C4-2B (cell line): ENCODE data around the gene PIAS1.

Experiments used
- H3K27ac ChIP-seq: fragments of 450-650 bp; 2 replicates; pipeline ENCODE4 v1.5.1; 2017
- CTCF ChIP-seq: fragments of 450-650 bp; conservative IDR thresholded peaks from 2 replicates; pipeline ENCODE4 v1.5.1; 2017; ENCODE audit warnings: mild to moderate bottlenecking
- ZFX ChIP-seq: fragments of 450-650 bp; IDR thresholded peaks from 2 replicates; pipeline ENCODE4 v1.6.1; 2017

PIAS1 gene

DNA sequence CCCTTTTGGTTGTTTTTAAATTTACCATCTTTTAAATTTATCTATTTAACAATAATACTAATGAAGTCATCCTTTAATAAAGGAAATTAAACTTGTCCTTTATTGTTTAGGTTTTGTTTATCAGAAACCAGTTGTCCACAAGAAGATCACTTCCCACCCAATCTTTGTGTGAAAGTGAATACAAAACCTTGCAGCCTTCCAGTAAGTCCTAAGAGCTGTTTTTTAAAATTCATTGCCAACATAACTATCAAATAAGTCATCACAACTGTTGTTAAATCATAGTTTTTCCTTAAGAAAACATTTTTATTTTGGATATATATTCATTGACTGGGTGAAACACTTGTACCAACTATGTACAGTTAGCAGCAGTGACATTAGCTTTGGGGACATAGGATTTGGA is 91.6 kb downstream of the PIAS1 start:
- TF ChIP-seq CTCF (no peak), ZFX (no peak)

DNA sequence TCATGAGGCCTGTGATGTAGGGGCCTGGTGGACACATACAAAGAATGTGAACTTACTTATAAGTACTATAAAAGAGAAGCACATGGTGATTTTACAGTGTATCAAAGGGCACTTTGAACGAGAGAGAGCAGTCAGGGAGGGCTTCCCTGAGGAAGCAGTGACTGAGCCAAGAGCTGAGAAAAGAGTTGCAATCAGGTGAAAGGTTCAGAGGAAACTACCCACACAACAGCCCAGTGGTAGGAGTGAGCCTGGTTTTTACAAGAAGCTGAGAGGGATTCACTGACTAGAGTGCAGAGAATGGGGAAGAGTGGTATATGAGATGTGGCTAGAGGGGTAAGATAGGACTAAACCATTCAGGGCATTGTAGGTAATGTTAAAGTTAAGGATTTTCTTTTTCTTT is 93.9 kb downstream of the PIAS1 start:
- no peak for TF ChIP-seq ZFX
- TF ChIP-seq CTCF: no peak
- H3K27ac ChIP-seq: no peak overlapping the region

More for the DNA sequence above, 91.6 kb downstream of the PIAS1 start:
- H3K27ac ChIP-seq: no peak overlapping the region

DNA sequence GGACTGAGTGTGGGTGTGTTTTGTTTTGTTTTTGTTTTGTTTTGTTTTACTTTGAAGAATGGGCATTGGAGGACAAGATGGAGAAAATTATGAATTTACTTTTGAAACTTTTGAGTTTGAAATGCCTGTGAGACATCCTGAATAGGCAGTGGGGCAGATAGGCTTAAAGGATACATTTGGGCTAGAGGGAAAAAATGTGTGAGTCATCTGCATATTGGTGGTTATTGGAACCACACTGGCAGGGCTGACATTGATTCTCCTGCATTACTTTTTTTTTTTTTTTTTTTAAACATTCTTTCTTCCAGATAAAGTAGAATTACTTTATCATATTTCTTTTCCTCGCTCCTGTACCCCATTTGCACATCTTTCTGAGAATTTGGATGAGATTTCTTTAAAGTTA is 94.9 kb downstream of the PIAS1 start:
- TF ChIP-seq CTCF: no peak
- no peak for TF ChIP-seq ZFX

GRCh38 chr15:68150187-68150586 is 96.1 kb downstream of the PIAS1 start:
- H3K27ac ChIP-seq: no peak overlapping the region
- no peak for TF ChIP-seq ZFX
- TF ChIP-seq CTCF: no peak

More for the DNA sequence above, 94.9 kb downstream of the PIAS1 start:
- H3K27ac ChIP-seq: no peak overlapping the region

GRCh38 chr15:68151277-68151676 is 97.2 kb downstream of the PIAS1 start:
- TF ChIP-seq ZFX (no peak), CTCF (no peak)
- H3K27ac ChIP-seq: no peak overlapping the region

GRCh38 chr15:68152342-68152741 is 98.2 kb downstream of the PIAS1 start:
- H3K27ac ChIP-seq: no peak overlapping the region
- TF ChIP-seq CTCF (no peak), ZFX (no peak)

DNA sequence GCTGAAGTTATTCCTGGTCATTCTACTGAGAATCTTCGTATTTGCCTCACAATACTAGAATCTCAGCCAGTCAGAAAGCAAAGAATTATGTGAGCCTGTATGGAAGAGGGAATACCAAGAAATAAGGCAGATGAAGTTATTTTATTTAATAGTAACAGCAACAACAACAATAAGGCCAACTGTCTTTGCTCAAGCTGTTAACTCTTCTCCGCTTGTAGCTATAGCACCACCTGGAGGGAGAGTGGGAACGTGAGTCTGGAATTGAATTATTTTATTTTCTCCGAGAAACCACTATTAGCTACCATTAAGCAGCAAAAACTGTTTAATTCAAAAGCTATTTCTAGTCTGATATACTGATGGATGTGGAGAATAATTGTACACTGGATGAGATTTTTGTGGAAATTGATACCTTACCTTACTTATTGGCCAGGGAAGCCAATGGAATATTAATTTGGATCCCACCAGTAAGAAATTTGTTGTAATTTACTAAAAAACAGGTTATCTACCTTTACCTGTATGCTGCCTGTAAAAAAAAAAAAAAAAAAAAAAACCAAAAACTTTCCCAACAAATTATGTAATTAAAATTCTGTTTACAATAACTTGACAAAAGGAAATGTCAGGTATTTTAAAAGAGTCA is 100.9 kb downstream of the PIAS1 start:
- H3K27ac ChIP-seq: no peak overlapping the region
- TF ChIP-seq ZFX (no peak), CTCF (peak; percentile 92)
